ACHN (cell line): Measurements from ENCODE around the gene AP2A2.
"Not testable (repeated sequence)": the region's sequence is repeated elsewhere in the genome, so short reads cannot be mapped to it uniquely, and the experiment has no call there.

Experiments used
- DNase-seq: peaks from one replicate; pipeline ENCODE4 v3.0.0-alpha.2; 2015
- in situ Hi-C: cut with HindIII; loops from 2 replicates; pipeline ENCODE4 v1.10.0; 2017; ENCODE audit warnings: low sequenced_read_pairs, low pct_ligation_motif_present, low pct_unique_long_range_greater_than_20kb

The AP2A2 gene

DNA sequence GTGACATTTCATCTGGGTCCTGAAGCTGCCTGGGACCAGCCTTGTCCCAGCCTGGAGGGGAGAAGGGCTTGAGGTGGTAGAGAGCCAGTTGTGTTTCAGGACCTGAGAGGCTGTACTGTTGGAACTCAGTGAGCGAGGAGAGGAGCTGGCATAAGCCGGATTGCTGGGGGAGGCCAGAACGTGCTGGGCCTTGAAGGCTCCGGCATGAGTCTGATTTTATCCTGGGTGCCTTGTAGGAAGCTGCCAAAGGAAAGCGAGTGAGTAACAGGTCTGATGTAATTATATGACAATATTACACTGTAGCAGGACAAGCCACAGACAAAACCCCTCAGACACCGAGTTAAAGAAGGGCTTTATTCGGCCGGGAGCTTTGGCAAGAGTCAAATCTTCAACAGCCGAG is 17.2 kb downstream of the AP2A2 start:
- no peak for DNase-seq
- in situ Hi-C loops, result no loop called here

DNA sequence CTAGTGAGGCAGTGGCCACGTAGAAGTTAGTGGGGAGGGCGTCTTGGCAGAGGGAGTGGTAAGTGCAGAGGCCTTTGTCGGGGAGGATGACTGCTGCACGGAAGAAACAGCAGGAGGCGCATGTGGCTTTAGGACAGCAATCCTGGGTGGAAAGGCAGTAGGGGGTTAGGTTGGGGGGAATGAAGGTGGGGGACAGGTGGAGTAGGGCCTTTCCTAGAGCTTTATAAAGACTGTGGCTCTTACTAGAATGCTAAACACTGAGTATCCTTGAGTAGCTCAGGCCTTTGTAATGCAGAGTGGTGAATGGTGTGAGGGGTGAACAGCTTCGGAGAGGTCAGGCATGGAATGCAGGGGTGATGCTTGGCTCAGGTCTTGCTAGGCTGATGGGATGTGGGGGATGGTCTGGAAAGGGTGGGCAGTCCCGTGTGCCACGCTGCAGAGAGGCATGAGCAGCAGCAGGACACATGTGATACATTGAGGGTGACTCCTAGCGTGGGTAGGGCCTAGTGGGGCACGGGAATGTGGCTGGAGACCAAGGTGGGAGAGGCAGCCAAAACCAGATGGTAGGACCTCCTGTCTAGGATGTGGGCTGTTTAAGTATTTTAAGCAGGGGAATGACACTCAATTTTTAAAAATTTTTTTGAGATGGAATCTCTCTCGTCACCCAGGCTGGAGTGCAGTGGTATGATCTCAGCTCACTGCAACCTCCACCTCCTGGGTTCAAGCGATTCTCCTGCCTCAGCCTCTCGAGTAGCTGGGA is 19.2 kb downstream of the AP2A2 start:
- DNase-seq, result no peak

DNA sequence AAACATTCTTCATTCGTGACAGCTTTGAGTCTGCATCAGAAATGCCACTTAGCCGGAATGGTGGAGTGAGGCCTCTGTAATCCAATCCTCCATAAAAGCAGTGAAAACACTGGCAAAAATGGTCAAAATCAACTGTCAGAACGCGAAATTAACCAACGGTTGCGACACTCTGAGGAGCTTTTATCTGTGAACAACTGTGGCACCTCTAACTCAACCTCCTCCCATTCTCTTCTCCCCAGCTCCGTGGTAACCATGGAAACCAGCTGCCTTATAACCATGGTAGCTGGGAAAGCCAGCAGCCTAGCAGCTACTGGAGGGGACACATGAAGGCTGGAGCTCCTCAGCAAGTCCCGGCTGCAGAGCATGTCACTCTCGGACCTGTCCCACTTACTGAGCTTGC is 20.3 kb downstream of the AP2A2 start:
- in situ Hi-C loops, result no loop called here
- DNase-seq, result no peak

More for the DNA sequence above, 19.2 kb downstream of the AP2A2 start:
- in situ Hi-C loops, result no loop called here

DNA sequence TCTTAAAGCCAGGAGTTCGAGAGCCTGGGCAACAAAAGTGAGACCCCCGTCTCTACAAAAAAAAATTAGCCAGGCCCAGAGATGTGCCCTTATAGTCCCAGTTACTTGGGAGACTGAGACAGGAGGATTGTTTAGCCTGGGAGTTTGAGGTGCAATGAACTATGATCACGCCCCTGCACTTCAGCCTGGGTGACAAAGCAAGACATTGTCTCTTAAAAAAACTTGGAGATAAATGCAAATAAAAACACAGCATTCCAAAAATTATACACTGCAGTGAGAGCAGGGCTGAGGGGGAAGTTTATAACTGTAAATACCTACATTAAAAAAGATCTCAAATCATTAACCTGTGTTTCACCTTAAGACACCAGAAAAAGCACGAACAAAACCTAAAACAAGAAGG is 22.1 kb downstream of the AP2A2 start:
- no peak for DNase-seq
- in situ Hi-C loops, result no loop called here

DNA sequence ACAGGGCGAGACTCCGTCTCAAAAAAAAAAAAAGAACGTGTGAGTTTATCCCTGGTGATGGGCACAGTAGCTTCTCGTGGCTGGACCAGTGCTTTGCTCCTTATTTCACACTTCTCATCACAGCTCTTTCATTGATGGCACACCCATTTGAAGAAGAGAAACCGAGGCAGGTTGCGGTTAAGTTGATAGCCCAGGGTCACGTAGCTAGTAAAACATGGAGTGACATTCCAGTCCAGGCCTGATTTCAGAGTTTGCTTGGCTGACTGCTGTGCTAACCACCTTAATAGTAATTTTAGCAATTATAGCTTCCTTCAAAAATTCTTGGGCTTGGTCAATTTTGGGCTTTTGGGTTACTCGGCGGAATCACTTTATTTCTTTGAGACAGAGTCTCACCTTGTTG is 25.8 kb downstream of the AP2A2 start:
- DNase-seq, result no peak

DNA sequence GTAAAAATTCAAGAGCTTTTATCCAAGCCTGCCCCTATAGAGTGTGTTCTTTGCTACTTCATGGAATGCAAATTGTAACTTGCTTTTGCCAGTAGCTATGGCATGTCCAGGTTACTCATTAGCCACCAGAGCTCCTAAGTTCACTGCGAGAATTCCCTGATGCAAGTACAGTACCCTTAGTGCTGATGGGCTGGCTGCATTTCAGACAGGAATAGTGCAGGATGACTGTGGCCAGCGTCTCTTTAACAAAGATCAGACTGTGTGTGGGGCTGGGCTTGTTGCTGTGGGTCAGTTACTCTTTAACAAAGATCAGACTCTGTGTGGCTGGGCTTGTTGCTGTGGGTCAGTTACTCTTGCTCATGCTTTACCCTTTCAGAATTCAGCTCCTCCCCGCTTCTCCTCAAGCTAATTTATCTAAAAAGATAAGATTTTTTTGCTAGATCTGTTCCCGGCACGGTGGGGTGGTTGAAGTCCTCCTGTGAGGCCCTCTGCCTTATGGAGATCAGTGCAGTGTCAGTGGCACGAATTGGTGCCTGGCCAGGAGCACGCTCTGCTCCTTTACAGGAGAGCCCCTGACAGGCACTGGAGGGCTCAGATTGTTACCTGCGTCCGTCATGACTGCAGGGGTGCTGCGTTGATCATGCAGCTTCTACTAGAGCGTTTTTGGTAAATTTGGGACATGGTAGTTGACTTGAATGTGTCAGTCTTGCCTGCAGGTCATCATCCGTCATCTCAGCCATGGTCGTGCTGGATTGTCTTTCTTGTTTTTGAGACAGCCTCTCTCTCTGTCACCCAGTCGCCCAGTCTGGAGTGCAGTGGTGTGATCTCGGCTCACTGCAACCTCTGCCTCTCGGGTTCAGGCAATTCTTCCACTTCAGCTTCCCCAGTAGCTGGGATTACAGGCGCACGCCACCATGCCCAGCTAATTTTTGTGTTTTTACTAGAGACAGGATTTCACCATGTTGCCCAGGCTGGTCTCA is 27.0 kb downstream of the AP2A2 start:
- peak; percentile 96 for DNase-seq
- in situ Hi-C loops, result no loop called here

More for the DNA sequence above, 25.8 kb downstream of the AP2A2 start:
- in situ Hi-C loops, result no loop called here

DNA sequence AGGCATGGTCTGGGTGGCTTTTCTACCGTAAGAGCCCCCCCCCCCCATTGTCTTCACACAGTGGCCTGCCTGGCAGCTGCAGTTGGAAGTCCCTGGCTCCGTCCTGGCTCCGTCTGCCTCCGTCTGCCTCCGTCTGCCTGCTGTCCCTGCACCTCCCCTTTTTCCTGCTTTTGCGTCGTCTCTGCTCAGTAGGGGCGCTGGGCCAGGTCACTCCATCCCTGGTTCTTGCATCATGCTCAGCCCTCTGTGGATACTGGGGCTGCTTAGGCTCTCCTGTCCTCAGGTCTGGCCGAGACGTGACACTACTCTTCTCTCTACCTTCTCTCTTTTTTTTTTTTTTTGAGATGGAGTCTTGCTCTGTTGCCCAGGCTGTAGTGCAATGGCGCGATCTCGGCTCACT is 27.8 kb downstream of the AP2A2 start:
- DNase-seq, result no peak
- in situ Hi-C loops, result no loop called here

DNA sequence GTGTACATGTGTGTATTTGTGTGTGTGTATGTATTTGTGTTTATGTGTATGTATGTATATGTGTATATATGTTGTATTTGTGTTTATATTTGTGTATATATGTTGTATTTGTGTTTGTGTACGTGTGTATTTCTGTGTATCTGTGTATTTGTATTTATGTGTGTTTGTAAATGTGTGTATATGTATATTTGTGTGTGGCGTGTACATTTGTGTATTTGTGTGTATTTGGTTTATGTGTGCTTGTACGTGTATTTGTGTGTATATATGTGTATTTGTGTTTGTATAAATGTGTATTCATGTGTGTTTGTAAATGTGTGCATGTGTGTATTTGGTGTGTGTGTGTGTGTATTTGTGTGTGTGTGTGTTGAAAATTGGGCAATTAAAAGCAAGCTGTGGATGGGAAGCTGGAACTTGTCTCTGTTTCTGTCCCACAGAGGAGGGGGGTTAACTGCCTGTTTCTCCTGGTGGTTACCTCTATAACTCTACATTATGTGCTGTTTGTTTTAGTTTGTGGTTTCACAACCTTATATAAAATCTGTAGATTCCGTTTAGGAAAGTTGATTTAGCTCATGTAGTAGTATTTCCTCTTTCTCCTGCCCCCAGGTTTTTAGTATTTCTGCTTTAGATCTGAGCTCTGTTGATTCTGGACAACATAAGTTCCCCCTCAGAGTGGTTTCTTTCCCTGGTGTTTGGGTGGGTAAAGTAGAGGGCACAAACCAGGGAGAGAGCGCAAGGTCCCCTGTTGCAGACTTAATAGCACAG is 28.9 kb downstream of the AP2A2 start:
- no peak for DNase-seq
- in situ Hi-C loops, result no loop called here

DNA sequence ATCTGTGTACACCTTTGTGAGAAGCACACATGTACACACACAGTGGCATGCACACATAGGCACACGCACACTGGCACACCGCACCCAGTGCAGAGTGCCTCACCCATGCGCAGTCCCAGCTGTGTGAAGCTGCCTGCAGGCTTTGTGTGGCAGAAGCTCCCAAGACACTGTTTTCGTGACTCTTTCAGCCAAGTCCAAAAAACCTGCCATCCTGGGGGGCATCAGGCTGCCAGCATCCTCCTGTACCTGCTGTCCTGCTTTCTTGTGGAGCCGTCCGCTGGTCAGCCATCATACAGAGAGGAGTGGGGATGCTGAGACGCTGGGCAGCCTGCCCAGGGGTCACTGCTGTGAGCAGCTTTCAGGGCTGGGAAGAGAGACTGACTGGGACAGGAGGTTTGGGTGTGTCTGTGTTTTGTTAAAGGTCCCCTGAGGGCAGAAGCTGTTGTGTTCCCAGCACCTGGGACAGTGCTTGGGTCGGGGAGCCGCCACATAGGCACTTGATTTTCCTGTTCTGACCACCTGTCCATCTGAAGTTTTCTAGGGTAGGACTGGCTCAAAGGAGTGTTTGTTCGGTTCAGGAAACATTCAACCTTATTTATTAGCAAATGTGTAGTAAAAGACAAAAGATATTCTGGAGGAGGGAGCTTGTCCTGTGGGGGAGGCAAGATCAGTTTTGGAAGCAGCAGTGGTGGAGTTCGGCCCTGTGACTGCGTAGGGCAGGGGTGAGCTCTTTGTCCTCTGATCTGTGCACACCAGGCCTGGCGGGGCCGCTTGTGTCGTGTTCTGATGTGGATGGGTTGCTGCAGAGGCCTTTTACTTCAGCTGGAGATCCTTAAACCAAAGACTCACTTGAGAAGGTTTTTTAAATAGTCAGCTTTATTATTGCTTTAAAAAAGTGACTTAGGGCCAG is 29.7 kb downstream of the AP2A2 start:
- in situ Hi-C loops, result no loop called here
- DNase-seq, result no peak

DNA sequence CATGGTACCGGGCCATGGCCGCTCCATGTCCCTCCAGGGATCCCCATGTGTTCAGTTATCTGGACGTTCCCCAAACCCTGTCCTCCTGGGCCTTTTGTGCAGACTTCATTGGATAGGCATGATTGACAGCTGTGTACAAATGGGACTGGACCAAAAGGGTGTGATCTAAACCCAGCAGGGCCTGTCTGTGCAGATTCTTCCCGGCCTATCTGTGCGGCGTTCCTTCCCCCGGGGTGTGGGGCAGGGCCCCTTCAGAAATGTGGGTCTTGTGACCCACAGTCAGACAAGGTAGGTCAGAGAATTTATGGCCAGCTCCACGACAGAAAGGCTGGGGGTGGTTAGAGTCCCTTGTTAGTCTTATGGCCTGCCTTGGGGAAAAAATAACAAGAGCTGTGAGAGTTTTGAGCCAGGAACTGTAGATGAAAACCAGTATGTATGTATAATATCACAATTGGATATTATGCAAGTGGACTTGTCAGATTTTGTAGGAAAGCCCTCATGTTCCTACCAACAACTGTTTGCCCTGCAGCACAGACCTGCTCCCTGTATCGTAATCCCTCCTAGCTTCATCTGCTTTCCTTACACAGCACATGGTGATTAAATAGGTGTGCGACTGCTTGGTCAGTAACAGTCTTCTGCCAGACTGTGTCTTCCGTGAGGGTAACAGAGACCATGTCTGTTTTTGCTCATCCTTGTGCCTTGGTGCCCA is 31.7 kb downstream of the AP2A2 start:
- DNase-seq, result no peak

DNA sequence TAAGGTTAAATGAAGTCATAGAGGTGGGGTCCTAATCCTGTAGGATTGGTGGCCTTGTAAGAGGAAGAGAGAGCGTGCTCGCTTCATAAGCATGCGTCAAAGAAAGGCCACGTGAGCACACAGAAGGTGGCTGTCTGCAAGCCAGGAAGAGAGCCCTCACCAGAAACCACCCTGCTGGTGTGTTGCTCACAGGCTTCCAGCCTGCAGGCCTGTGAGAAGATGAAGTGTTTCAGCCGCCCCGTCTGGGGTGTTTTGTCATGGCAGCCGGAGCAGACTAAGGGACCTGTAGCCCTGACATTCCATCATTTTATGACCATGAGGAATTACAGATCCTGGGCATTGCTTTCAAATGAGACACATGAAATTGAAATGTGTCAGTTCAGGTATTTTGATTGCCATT is 32.4 kb downstream of the AP2A2 start:
- DNase-seq, result no peak
- in situ Hi-C loops, result no loop called here

More for the DNA sequence above, 31.7 kb downstream of the AP2A2 start:
- in situ Hi-C loops, result no loop called here

DNA sequence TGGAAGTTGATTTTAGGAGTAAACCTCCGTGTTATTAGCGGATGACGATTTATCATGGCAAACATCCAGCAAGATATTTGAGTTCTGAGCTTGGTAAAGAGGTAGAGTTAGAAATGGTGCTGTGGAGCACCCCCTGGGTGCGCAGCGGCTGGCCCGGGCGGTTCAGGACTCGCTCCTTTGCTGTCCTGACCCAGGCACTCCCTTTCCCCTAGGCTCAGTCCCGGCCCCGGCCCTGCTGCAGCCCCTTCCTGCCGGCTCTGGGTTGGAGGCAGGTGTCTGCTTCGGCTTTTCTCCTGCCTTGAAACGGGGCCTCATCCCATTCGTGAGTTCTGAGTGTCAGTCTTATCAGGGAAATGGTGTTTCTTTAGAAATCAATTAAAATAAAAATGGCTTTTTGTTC is 33.4 kb downstream of the AP2A2 start:
- no peak for DNase-seq
- in situ Hi-C loops, result no loop called here

DNA sequence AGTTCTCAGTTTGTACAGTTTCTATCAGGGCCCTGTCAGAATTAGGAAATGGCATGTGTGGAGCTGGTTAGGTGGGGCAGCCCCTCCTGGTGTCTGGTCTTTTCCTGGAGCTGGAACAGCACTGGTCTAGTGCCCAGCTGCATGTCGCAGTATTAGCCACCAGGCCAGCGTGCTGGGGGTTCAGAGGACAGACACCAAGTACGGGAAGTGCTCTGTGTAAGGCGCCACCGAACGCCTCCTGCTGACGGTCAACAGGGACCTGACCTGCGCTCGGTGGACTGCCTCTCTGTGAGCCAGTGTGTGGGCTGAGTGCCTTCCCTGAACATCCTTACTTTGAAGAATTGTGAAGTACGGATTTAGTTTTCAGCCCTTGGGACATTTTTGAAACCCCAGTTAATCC is 33.9 kb downstream of the AP2A2 start:
- no peak for DNase-seq
- in situ Hi-C loops, result no loop called here

DNA sequence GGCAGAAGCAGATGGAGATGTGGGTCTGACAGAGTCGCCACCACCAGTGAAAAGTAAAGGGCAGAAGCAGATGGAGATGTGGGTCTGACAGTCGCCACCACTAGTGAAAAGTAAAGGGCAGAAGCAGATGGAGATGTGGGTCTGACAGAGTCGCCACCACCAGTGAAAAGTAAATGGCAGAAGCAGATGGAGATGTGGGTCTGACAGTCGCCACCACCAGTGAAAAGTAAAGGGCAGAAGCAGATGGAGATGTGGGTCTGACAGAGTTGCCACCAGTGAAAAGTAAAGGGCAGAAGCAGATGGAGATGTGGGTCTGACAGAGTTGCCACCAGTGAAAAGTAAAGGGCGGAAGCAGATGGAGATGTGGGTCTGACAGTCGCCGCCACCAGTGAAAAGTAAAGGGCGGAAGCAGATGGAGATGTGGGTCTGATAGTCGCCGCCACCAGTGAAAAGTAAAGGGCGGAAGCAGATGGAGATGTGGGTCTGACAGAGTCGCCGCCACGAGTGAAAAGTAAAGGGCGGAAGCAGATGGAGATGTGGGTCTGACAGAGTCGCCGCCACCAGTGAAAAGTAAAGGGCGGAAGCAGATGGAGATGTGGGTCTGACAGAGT is 35.7 kb downstream of the AP2A2 start:
- DNase-seq, in situ Hi-C loops: not testable (repeated sequence)

DNA sequence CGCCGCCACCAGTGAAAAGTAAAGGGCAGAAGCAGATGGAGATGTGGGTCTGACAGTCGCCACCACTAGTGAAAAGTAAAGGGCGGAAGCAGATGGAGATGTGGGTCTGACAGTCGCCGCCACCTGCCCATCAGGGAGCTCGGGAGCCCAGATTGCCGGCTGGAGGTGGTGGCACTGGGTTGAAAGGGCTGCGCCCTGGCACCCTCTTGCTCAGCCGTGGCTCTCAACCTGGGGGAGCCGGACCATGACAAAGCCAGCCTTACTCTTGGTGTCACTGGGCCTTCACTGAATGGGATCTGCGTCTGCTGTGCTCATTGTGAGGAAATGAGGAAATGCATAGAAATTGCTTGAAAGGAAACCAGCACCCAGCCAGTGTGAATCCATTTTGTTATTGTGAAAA is 36.3 kb downstream of the AP2A2 start:
- in situ Hi-C loops, result no loop called here
- no peak for DNase-seq

DNA sequence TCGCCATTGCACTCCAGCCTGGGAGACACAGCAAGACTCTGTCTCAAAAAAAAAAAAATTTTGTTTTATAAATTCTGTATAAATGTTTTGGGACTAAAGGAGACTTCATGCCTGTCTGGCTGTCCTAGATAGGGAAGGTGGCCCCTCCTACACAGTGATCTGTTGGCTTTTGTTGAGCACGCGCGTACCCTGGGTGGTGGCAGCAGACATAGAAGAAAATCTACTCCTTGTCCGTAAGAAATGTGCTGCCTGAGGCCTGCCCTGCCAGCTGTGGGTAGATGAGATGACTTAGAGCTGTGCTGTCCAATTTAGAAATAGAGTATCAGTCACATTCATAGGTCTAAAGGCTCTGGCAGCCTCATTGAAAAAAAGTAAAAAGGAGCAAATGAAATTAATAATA is 37.0 kb downstream of the AP2A2 start:
- in situ Hi-C loops, result no loop called here
- no peak for DNase-seq

DNA sequence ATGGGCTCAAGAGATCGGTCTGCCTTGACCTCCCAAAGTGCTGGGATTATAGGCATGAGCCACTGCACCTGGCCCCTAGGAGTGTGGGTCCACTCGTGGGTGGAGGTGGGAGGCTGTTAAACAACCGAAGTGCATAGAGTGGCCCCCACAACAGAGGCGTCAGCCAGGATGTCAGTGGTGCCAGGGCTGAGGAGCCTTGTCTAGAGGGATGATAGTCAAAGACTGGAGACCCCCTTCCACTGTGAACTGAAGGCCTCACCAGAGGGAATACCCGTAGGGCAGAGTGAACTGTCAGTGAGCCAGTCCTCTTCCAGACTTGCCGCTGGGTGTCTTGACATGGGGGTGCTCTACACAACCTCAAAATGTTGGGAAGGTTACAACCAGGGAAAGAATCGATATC is 38.2 kb downstream of the AP2A2 start:
- DNase-seq, result no peak
- in situ Hi-C loops, result no loop called here
